NT2/D1 (cell line): ENCODE measurements around the gene GIPC1.

Source experiments
- SUZ12 ChIP-seq: IDR thresholded peaks from 2 replicates; pipeline ENCODE4 v1.6.1; 2011; ENCODE audit not compliant: insufficient read length, insufficient read depth; ENCODE audit errors: extremely low read depth
- YY1 ChIP-seq: IDR thresholded peaks from 2 replicates; pipeline ENCODE4 v1.6.1; 2011; ENCODE audit not compliant: insufficient read length, insufficient read depth
- ZNF274 ChIP-seq: IDR thresholded peaks from 2 replicates; pipeline ENCODE4 v1.6.1; 2011; ENCODE audit warnings: mild to moderate bottlenecking, low read depth, low read length

- TF ChIP-seq ZNF274 (no peak), SUZ12 (no peak), YY1 (no peak)
Measured at GRCh38 chr19:14496834-14497227, 904 bp upstream of the GIPC1 start.
